CD4-positive, alpha-beta T cell (primary cell): ENCODE data around the gene KCNIP4. TPM values are rescaled to one million over a fixed set of nuclear protein-coding genes. Genes with fewer than 3 reads are reported as not detected.
"Not testable (repeated sequence)": the region's sequence is repeated elsewhere in the genome, so short reads cannot be mapped to it uniquely, and the experiment has no call there.

Experiments
- ATAC-seq: fragments of 200-7000 bp; cut with Tn5 transposase; one replicate; pipeline ENCODE4 v1.10.0; 2022; ENCODE audit warnings: mild to moderate bottlenecking; ENCODE audit not compliant: poor library complexity
- CTCF ChIA-PET: fragments of 350-600 bp; sonication (Branson Sonifier 250); formaldehyde crosslinking; loops from one replicate; lab custom pipeline; 2021; ENCODE audit warnings: antibody characterized with exemption, inconsistent platforms; lab: Charles Lee
- POLR2A ChIA-PET: fragments of 350-600 bp; sonication (Branson Sonifier 250); formaldehyde crosslinking; loops from one replicate; lab custom pipeline; 2021; ENCODE audit warnings: antibody characterized with exemption, inconsistent platforms; lab: Charles Lee
- DNase-seq, 14 experiments: peaks; one replicate each; pipeline ENCODE4 v3.0.0-alpha.2; 2013 to 2020; ENCODE audit warnings: mixed read lengths in 2 of 14
- H3K27ac ChIP-seq, 2 donors: one replicate each; pipeline versions ENCODE4 v1.5.1 to v1.7.0; 2013; ENCODE audit warnings: low read length in 2 of 2, low read depth in 1 of 2, mild to moderate bottlenecking in 1 of 2
- H3K27me3 ChIP-seq, 2 experiments: 1 replicate in 1 of 2; 2 replicates in 1 of 2; pipeline versions ENCODE4 v1.6.1 to v1.7.0; 2013; ENCODE audit warnings: low read length in 2 of 2, control low read depth in 1 of 2, mild to moderate bottlenecking in 1 of 2, moderate library complexity in 1 of 2; ENCODE audit not compliant: insufficient read depth in 2 of 2, control insufficient read depth in 1 of 2
- H3K36me3 ChIP-seq: one replicate; pipeline ENCODE4 v1.6.1; 2013; ENCODE audit warnings: low read length, control low read depth; ENCODE audit not compliant: insufficient read depth
- H3K4me1 ChIP-seq: one replicate; pipeline ENCODE4 v1.6.1; 2013; ENCODE audit warnings: low read length, control low read depth; ENCODE audit not compliant: insufficient read depth
- H3K4me3 ChIP-seq: one replicate; pipeline ENCODE4 v1.5.1; 2013; ENCODE audit warnings: mild to moderate bottlenecking, low read length, moderate library complexity
- H3K9me3 ChIP-seq, 2 experiments: 1 replicate in 1 of 2; 2 replicates in 1 of 2; pipeline versions ENCODE4 v1.6.1 to v1.7.0; 2013; ENCODE audit warnings: low read length in 2 of 2, mild to moderate bottlenecking in 2 of 2, control low read depth in 1 of 2, moderate library complexity in 1 of 2; ENCODE audit not compliant: control insufficient read depth in 1 of 2, insufficient read depth in 1 of 2
- H3K27ac Mint-ChIP-seq: one replicate; pipeline ENCODE4 v1.8.0; 2020; ENCODE audit warnings: mixed read lengths
- H3K27me3 Mint-ChIP-seq: one replicate; pipeline ENCODE4 v1.8.0; 2021; ENCODE audit warnings: mixed read lengths
- H3K36me3 Mint-ChIP-seq: one replicate; pipeline ENCODE4 v1.8.0; 2021; ENCODE audit warnings: low read depth, mixed read lengths
- H3K4me1 Mint-ChIP-seq: one replicate; pipeline ENCODE4 v1.8.0; 2021; ENCODE audit warnings: low read depth, mixed read lengths
- H3K4me3 Mint-ChIP-seq: one replicate; pipeline ENCODE4 v1.8.0; 2020; ENCODE audit warnings: mild to moderate bottlenecking, mixed read lengths
- H3K9me3 Mint-ChIP-seq: one replicate; pipeline ENCODE4 v1.8.0; 2020; ENCODE audit warnings: mixed read lengths
- intact Hi-C, 2 experiments: fragments of 100-400 bp; cut with DNase I in 1 of 2; cut with micrococcal nuclease in 1 of 2; formaldehyde crosslinking; loops; one replicate each; pipeline versions ENCODE4 v1.15.1 to v1.9.0; 2023 to 2025; cut with DNase I, micrococcal nuclease
- polyA plus RNA-seq, 2 donors: library from polyadenylated mRNA; unstranded; fragments of 120-200 nt; gene quantifications; one replicate each; pipeline ENCODE4 v1.2.1, GENCODE V29; 2013
- total RNA-seq, 174 experiments: library from RNA in 2 of 174; stranded (reverse) in 2 of 174; gene quantifications; one replicate each; pipeline ENCODE4 v1.2.3 and lab custom pipeline; 2021 to 2026
- TF ChIP-seq, protein P1 (sequence below): fragments of 200-600 bp; IDR thresholded peaks from one replicate; pipeline ENCODE4 v1.8.0; 2022; ENCODE audit warnings: antibody characterized with exemption, mild to moderate bottlenecking

The KCNIP4 gene
- not detected for total RNA-seq
- polyA plus RNA-seq (2013, experiment 1 of 2) = 1.4 TPM
- 0.83 TPM for polyA plus RNA-seq (2013, experiment 2 of 2)
- total RNA-seq (lab: John Stamatoyannopoulos, UW) = 0 to 0.53 (median 0) reads per million in 172 experiments

DNA sequence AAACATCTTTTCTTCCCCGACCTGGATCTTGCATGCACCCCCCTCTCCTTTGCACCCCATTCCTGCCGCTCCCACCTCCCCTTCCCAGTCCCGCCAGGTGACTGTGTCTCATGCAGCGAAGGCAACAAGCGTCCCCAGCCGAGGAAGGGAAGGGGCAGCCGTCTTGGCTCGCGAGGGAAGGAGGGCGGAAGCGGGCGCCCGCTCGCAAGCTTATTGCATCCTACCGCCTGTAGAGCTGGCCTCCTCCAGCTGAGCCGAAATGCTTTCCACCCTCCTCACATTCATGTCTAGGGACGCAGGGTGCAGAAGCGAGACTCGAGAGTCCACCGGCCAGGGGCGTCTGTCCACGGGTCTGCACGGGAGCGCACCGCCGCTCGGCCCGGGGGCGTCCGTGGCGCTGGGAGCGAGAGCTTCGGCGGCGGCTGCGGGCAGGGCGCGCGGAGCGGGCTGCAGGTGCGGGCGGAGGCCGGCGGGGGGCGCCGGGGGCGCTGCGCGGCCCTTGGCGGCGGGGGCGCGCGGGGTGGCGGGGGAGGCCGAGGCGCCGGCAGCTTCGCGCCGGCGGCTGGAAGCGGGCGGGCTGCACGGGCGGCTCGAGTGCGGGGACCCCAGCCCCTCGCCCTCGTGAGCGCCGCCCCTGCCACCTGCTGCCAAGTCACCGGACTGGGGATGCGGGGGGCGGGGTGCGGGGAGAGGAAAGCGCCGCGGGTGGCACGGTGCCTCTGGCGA is at the start of gene KCNIP4:
Gene KCNIP4 (minus strand): TSS at position 426 of the 726 bp plus-strand sequence.
- no peak within 1 kb of the TSS for H3K27ac ChIP-seq
- H3K4me3 Mint-ChIP-seq = no peak within 1 kb of the TSS
- H3K9me3 ChIP-seq = peaks cover 0 to 15% of the 10 kb centered on the region in 2 experiments
- H3K27me3 ChIP-seq = peaks cover 12 to 13% of the 10 kb centered on the region in 2 experiments
- H3K4me3 ChIP-seq = no peak within 1 kb of the TSS
- ChIA-PET CTCF (no interaction called here), POLR2A (no interaction called here)
- TF ChIP-seq, protein P1, sequence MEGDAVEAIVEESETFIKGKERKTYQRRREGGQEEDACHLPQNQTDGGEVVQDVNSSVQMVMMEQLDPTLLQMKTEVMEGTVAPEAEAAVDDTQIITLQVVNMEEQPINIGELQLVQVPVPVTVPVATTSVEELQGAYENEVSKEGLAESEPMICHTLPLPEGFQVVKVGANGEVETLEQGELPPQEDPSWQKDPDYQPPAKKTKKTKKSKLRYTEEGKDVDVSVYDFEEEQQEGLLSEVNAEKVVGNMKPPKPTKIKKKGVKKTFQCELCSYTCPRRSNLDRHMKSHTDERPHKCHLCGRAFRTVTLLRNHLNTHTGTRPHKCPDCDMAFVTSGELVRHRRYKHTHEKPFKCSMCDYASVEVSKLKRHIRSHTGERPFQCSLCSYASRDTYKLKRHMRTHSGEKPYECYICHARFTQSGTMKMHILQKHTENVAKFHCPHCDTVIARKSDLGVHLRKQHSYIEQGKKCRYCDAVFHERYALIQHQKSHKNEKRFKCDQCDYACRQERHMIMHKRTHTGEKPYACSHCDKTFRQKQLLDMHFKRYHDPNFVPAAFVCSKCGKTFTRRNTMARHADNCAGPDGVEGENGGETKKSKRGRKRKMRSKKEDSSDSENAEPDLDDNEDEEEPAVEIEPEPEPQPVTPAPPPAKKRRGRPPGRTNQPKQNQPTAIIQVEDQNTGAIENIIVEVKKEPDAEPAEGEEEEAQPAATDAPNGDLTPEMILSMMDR = no peak
- no peak within 1 kb of the TSS for H3K27ac Mint-ChIP-seq
- H3K36me3 ChIP-seq = no peaks in the 10 kb centered on the region
- intact Hi-C loops = no loop called here
- peaks cover 44% of the 10 kb centered on the region for H3K27me3 Mint-ChIP-seq
- H3K4me1 ChIP-seq = no peaks in the 10 kb centered on the region
- DNase-seq = peak in 1 of 14 experiments; percentile 29
- peaks cover 4% of the 10 kb centered on the region for H3K9me3 Mint-ChIP-seq
- H3K36me3 Mint-ChIP-seq = no peaks in the 10 kb centered on the region
- H3K4me1 Mint-ChIP-seq = no peaks in the 10 kb centered on the region
- no peak for ATAC-seq

- not testable (repeated sequence) for H3K4me3 ChIP-seq, H3K27me3 ChIP-seq
- peaks cover 12% of the 10 kb centered on the region for H3K9me3 Mint-ChIP-seq
Measured at GRCh38 chr4:21996618-21997017, 48.0 kb upstream of the KCNIP4 start.

GRCh38 chr4:21992330-21992729 is 43.8 kb upstream of the KCNIP4 start:
- Histone ChIP-seq H3K27ac (no peak overlapping the region), H3K36me3 (no peaks in the 10 kb centered on the region), H3K27me3 (no peaks in the 10 kb centered on the region), H3K4me3 (no peak overlapping the region), H3K4me1 (no peaks in the 10 kb centered on the region), H3K9me3 (peaks cover 0 to 6% of the 10 kb centered on the region in 2 experiments)
- intact Hi-C loops = no loop called here
- H3K4me3 Mint-ChIP-seq = no peak overlapping the region
- no peaks in the 10 kb centered on the region for H3K36me3 Mint-ChIP-seq
- H3K4me1 Mint-ChIP-seq = no peaks in the 10 kb centered on the region
- ChIA-PET POLR2A (no interaction called here), CTCF (no interaction called here)
- H3K27ac Mint-ChIP-seq = no peak overlapping the region
- TF ChIP-seq, protein P1 = no peak
- no peak for DNase-seq
- peaks cover 6% of the 10 kb centered on the region for H3K9me3 Mint-ChIP-seq
- no peaks in the 10 kb centered on the region for H3K27me3 Mint-ChIP-seq
- ATAC-seq = no peak

More at GRCh38 chr4:21996618-21997017, 48.0 kb upstream of the KCNIP4 start:
- H3K27me3 Mint-ChIP-seq, H3K9me3 ChIP-seq, ATAC-seq, H3K4me1 ChIP-seq, H3K36me3 ChIP-seq, H3K4me1 Mint-ChIP-seq, CTCF ChIA-PET, intact Hi-C loops, H3K36me3 Mint-ChIP-seq, DNase-seq, H3K27ac Mint-ChIP-seq, H3K4me3 Mint-ChIP-seq, H3K27ac ChIP-seq, POLR2A ChIA-PET: not testable (repeated sequence)
